ENCODE data around the gene ADAMTS17.
"Not testable (repeated sequence)": the region's sequence is repeated elsewhere in the genome, so short reads cannot be mapped to it uniquely, and the experiment has no call there.

The ADAMTS17 gene

GRCh38 chr15:99929266-99929665 is 412.5 kb downstream of the ADAMTS17 start:
- DNase-seq: no peak

DNA sequence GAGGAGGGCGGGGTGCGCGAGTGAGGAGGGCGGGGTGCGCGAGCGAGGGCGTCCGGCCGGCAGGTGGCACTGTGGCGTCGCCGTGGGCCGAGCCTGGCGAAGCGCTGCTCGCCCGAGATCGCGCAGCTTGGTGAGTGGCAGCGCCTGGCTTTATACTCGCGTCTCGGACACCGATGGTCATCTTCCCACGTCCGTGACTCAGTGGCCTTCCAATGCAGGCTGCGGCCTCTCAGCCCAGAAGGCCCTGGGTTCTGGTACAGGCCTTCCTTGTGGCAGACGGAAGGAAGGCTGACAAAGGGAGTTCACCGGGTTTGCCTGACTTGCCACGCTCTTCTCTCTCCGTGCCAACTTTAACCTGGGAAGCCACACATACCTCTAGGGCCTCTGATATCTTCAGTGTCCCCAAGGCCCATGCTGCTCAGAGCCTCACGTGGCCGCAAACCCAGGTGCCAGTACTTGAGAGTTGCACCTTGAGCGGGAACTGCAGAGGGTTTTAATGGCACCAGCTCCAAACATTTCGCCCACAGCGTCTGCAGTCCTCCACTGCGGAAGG is 413.3 kb downstream of the ADAMTS17 start:
- DNase-seq: peak; percentile 69

GRCh38 chr15:99926532-99926931 is 415.2 kb downstream of the ADAMTS17 start:
- not testable (repeated sequence) for DNase-seq

- no peak for DNase-seq
Observed at GRCh38 chr15:99925661-99926461, 415.9 kb downstream of the ADAMTS17 start.

GRCh38 chr15:99923711-99924110 is 418.1 kb downstream of the ADAMTS17 start:
- DNase-seq: no peak

All from fibroblast of skin of scalp (primary cell).